Measurements from ENCODE around the gene GALNT13. TPM values are rescaled to one million over a fixed set of nuclear protein-coding genes. Genes with fewer than 3 reads are reported as not detected.

Gene GALNT13
- total RNA-seq, 1 donor from 2014 or later: 0.25 TPM

DNA sequence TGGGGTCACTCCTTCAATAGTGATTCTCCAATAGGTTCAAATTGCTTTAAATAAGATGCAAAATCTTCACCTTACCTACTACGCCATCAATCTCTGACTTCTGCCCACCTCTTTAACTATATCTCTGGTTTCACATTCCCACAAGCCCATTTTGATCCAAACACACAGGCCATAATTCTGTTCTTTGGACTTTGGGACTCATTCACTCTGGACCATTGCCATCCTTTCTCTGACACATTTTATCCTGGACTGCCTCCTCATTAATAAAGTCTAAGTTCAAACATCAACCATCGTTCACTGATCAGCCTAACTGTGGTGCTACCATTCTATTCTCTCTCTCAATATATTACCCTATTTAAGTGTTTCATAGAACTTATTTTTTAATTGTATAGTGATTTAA lies 332.2 kb downstream of the GALNT13 start:
- Histone ChIP-seq H3K9me3 (no peaks in the 10 kb centered on the region), H3K27ac (no peak overlapping the region)
- TF ChIP-seq, protein P1, sequence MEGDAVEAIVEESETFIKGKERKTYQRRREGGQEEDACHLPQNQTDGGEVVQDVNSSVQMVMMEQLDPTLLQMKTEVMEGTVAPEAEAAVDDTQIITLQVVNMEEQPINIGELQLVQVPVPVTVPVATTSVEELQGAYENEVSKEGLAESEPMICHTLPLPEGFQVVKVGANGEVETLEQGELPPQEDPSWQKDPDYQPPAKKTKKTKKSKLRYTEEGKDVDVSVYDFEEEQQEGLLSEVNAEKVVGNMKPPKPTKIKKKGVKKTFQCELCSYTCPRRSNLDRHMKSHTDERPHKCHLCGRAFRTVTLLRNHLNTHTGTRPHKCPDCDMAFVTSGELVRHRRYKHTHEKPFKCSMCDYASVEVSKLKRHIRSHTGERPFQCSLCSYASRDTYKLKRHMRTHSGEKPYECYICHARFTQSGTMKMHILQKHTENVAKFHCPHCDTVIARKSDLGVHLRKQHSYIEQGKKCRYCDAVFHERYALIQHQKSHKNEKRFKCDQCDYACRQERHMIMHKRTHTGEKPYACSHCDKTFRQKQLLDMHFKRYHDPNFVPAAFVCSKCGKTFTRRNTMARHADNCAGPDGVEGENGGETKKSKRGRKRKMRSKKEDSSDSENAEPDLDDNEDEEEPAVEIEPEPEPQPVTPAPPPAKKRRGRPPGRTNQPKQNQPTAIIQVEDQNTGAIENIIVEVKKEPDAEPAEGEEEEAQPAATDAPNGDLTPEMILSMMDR (IDR thresholded peaks at IDR 0.05): no peak
- TF ChIP-seq POLR2AphosphoS5 (IDR thresholded peaks at IDR 0.05; ENCODE audit: insufficient read depth in 1 of 2, low read depth in 1 of 2) (no peak), POLR2A (IDR thresholded peaks at IDR 0.05) (no peak)

DNA sequence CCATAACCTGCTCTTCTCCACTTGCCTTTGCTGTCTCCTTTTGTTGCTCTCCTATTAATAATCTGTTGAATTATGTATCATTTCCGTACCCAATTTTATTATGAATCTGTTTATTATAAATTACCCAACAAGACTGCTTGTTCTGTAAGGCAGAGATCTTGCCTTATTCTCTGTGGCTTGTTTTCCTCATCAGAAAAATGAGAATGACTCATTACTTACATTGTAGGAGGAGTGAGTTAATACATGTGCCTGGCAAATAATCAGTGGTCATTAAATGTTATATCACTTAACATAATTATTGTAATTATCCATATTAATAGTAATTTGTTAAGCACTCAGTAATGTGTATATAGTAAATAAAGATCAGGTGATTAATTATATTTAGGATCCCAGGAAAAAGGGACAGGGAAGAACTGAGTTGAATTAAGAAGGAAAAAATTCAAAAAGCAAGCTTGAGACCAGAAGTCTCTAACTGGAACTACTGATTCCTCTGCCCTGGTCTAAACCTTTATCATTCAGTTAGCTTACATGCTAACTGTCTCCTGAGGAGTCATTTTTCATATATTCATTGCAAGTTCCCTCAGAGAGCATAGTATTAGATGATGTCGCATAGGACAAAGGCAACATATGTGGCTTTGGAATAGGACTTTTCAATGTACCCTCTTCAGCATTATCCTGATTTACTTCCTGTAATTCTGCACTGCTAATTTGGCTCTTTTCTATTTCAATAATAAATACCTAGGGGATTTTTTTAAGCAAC lies 335.7 kb downstream of the GALNT13 start:
- no peak for DNase-seq (ENCODE audit: extremely low spot score in 2 of 2)
- no peak overlapping the region for H3K27ac ChIP-seq
- no peaks in the 10 kb centered on the region for H3K36me3 ChIP-seq
- no peaks in the 10 kb centered on the region for H3K4me1 ChIP-seq
- no peaks in the 10 kb centered on the region for H3K27me3 ChIP-seq
- no peak for TF ChIP-seq POLR2A (IDR thresholded peaks at IDR 0.05)
- no peak for TF ChIP-seq POLR2AphosphoS5 (IDR thresholded peaks at IDR 0.05; ENCODE audit: insufficient read depth in 1 of 2, low read depth in 1 of 2)
- TF ChIP-seq, protein P1 (IDR thresholded peaks at IDR 0.05): no peak
- H3K4me3 ChIP-seq: no peak overlapping the region
- no peaks in the 10 kb centered on the region for H3K9me3 ChIP-seq
- intact Hi-C loops (cut with DNase I): no loop called here

More for the DNA sequence above, 332.2 kb downstream of the GALNT13 start:
- intact Hi-C loops (cut with DNase I): no loop called here
- no peak for DNase-seq (ENCODE audit: extremely low spot score in 2 of 2)
- Histone ChIP-seq H3K4me3 (no peak overlapping the region), H3K27me3 (no peaks in the 10 kb centered on the region), H3K4me1 (no peaks in the 10 kb centered on the region), H3K36me3 (no peaks in the 10 kb centered on the region)

DNA sequence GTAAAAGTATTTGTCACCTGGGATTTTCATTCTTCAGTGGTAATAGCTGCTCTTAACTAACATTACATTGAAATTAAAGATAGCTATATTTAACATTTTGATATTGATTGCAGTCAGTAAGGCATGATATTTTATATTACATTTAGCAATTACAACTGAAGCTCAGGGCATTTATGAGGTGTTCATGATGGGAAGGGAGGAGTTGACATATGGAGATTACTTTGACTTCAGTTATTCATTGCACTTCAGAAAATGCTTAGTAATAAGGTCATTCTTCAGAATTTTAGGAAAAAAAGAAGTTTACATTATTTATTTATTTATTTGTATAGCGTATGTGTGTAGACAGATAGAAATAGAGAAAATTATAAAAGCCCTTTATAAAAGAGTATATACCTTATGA lies 352.0 kb downstream of the GALNT13 start:
- H3K36me3 ChIP-seq: no peaks in the 10 kb centered on the region
- H3K27ac ChIP-seq: no peak overlapping the region
- H3K27me3 ChIP-seq: no peaks in the 10 kb centered on the region
- no peaks in the 10 kb centered on the region for H3K9me3 ChIP-seq
- DNase-seq (ENCODE audit: extremely low spot score in 2 of 2): no peak
- intact Hi-C loops (cut with DNase I): no loop called here
- no peak for TF ChIP-seq POLR2AphosphoS5 (IDR thresholded peaks at IDR 0.05; ENCODE audit: insufficient read depth in 1 of 2, low read depth in 1 of 2)
- TF ChIP-seq, protein P1 (IDR thresholded peaks at IDR 0.05): no peak
- no peak for TF ChIP-seq POLR2A (IDR thresholded peaks at IDR 0.05)
- H3K4me1 ChIP-seq: no peaks in the 10 kb centered on the region
- H3K4me3 ChIP-seq: no peak overlapping the region

DNA sequence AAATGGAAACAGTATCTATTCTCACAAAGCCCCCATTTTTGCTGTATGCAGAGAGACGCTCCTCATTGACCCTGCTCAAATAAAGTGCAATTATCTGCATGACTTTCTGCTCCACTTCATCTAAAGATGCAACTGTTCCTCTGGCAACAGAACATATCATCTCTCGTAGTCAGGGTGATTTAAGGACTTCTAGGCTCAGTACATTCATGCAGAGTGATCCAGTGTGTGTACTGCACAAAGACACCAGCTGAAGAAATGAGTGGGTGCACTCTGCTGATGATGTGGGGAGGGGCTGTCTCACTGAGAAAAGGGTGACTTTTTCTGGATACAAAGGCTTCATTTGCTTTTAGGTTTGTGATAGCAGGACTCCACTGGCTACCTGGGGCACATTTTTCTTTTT lies 355.2 kb downstream of the GALNT13 start:
- DNase-seq (ENCODE audit: extremely low spot score in 2 of 2): no peak
- no peaks in the 10 kb centered on the region for H3K4me1 ChIP-seq
- no peak overlapping the region for H3K27ac ChIP-seq
- H3K9me3 ChIP-seq: no peaks in the 10 kb centered on the region
- H3K27me3 ChIP-seq: no peaks in the 10 kb centered on the region
- intact Hi-C loops (cut with DNase I): no loop called here
- TF ChIP-seq POLR2A (IDR thresholded peaks at IDR 0.05): no peak
- TF ChIP-seq, protein P1 (IDR thresholded peaks at IDR 0.05): no peak
- TF ChIP-seq POLR2AphosphoS5 (IDR thresholded peaks at IDR 0.05; ENCODE audit: insufficient read depth in 1 of 2, low read depth in 1 of 2): no peak
- H3K4me3 ChIP-seq: no peak overlapping the region
- no peaks in the 10 kb centered on the region for H3K36me3 ChIP-seq

DNA sequence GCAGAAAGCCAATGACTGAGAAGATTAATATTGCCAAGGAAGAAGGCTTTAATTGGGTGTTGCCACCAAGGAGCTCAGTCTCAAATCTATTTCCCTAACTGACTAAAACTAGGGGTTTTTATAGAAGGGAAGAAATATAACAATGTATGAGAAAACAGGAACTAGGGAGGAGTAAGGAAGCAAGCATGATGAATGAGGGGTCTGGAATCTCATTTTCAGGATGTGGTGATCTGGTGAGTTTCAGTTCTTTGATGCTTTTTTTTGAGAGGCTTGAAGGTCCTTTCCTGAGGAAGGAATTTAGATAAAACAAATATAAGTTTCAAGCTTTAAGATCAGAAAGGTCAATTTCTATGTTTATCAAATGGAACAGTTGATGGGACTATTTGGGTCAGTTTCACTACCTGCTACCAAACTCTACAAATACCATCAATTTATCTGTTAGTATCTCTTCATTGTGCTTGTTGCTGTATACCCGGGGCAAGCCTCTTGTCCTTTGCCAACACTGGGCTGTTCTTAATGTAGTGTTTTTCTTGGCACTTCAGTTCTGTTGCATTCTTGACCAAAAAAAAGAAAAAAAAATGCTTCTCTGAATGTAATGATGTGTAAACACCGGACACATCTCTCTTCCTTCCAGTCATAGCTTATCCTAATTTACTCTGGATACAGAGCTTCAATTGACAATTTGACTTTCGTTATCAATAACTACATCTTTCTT lies 357.0 kb downstream of the GALNT13 start:
- Histone ChIP-seq H3K27ac (no peak overlapping the region), H3K4me1 (no peaks in the 10 kb centered on the region), H3K27me3 (no peaks in the 10 kb centered on the region), H3K36me3 (no peaks in the 10 kb centered on the region), H3K4me3 (no peak overlapping the region), H3K9me3 (no peaks in the 10 kb centered on the region)
- TF ChIP-seq POLR2A (IDR thresholded peaks at IDR 0.05): no peak
- TF ChIP-seq, protein P1 (IDR thresholded peaks at IDR 0.05): no peak
- no peak for TF ChIP-seq POLR2AphosphoS5 (IDR thresholded peaks at IDR 0.05; ENCODE audit: insufficient read depth in 1 of 2, low read depth in 1 of 2)
- no peak for DNase-seq (ENCODE audit: extremely low spot score in 2 of 2)
- intact Hi-C loops (cut with DNase I): no loop called here
